Vagina (tissue), 2 donors: ENCODE data around the gene CXCL13. TPM values are rescaled to one million over a fixed set of nuclear protein-coding genes. Genes with fewer than 3 reads are reported as not detected.
"Not testable (repeated sequence)": the region's sequence is repeated elsewhere in the genome, so short reads cannot be mapped to it uniquely, and the experiment has no call there.

Experiments used
- DNase-seq, 2 donors: peaks; one replicate each; pipeline ENCODE4 v3.0.0-alpha.2; 2017; ENCODE audit errors: extremely low spot score in 2 of 2
- H3K27ac ChIP-seq: fragments of 200-600 bp; sonication (generic); one replicate; pipeline ENCODE4 v1.5.1; 2019
- H3K27me3 ChIP-seq: fragments of 200-600 bp; sonication (generic); one replicate; pipeline ENCODE4 v1.5.1; 2019
- H3K36me3 ChIP-seq, 2 donors: fragments of 200-600 bp; sonication (generic); one replicate each; pipeline ENCODE4 v1.5.1; 2017 to 2019
- H3K4me1 ChIP-seq: fragments of 200-600 bp; sonication (generic); one replicate; pipeline ENCODE4 v1.5.1; 2019
- H3K4me3 ChIP-seq, 2 donors: fragments of 200-600 bp; sonication (generic); 1 replicate in 1 of 2; 2 replicates in 1 of 2; pipeline ENCODE4 v1.5.1; 2016 to 2019
- H3K9me3 ChIP-seq: fragments of 200-600 bp; sonication (generic); one replicate; pipeline ENCODE4 v1.5.1; 2019
- CTCF ChIP-seq, 3 experiments: fragments of 450-650 bp in 2 of 3; fragments of 200-600 bp in 1 of 3; sonication (generic) in 1 of 3; IDR thresholded peaks; one replicate each; pipeline ENCODE4 v1.5.1; 2017 to 2019; ENCODE audit warnings: antibody characterized with exemption in 3 of 3, mild to moderate bottlenecking in 2 of 3, moderate library complexity in 2 of 3
- POLR2A ChIP-seq, 2 donors: fragments of 450-650 bp; IDR thresholded peaks; one replicate each; pipeline ENCODE4 v1.6.1; 2017; ENCODE audit warnings: antibody characterized with exemption in 2 of 2, mild to moderate bottlenecking in 2 of 2, moderate library complexity in 2 of 2
- POLR2AphosphoS5 ChIP-seq, 2 donors: sonication (generic); formaldehyde crosslinking; IDR thresholded peaks; one replicate each; pipeline ENCODE4 v1.9.0; 2017; ENCODE audit warnings: antibody characterized with exemption in 2 of 2, mild to moderate bottlenecking in 2 of 2, low read depth in 1 of 2; ENCODE audit not compliant: insufficient read depth in 1 of 2
- intact Hi-C: fragments of 100-400 bp; cut with DNase I; formaldehyde crosslinking; loops from one replicate; pipeline ENCODE4 v1.15.1; 2023
- total RNA-seq: library from RNA; depleted of rRNA; stranded (reverse); fragments of >200 nt; gene quantifications from one replicate; pipeline ENCODE4 v1.2.3, GENCODE V29; 2016

Gene CXCL13
- not detected for total RNA-seq

- Histone ChIP-seq H3K4me3 (no peak within 1 kb of the TSS), H3K36me3 (no peaks in the 10 kb centered on the region), H3K27ac (no peak within 1 kb of the TSS), H3K9me3 (no peaks in the 10 kb centered on the region), H3K4me1 (no peaks in the 10 kb centered on the region), H3K27me3 (no peaks in the 10 kb centered on the region)
- no peak for TF ChIP-seq POLR2A (IDR thresholded peaks at IDR 0.05)
- TF ChIP-seq POLR2AphosphoS5 (IDR thresholded peaks at IDR 0.05; ENCODE audit: insufficient read depth in 1 of 2, low read depth in 1 of 2): no peak
- TF ChIP-seq CTCF (IDR thresholded peaks at IDR 0.05): no peak
- DNase-seq: no peak
- intact Hi-C loops: no loop called here
These were observed at the start of gene CXCL13 for GRCh38 chr4:77605210-77605902. Gene CXCL13, plus strand, starts transcription at chr4:77605820. Its CDS starts 46 bp downstream, at chr4:77605866.

GRCh38 chr4:77560170-77560569 lies 45.5 kb upstream of the CXCL13 start:
- Histone ChIP-seq H3K36me3 (no peaks in the 10 kb centered on the region), H3K27me3 (no peaks in the 10 kb centered on the region), H3K4me1 (no peaks in the 10 kb centered on the region), H3K27ac (no peak overlapping the region), H3K4me3 (no peak overlapping the region), H3K9me3 (no peaks in the 10 kb centered on the region)
- no peak for DNase-seq
- TF ChIP-seq POLR2AphosphoS5 (IDR thresholded peaks at IDR 0.05; ENCODE audit: insufficient read depth in 1 of 2, low read depth in 1 of 2) (no peak), CTCF (IDR thresholded peaks at IDR 0.05) (no peak), POLR2A (IDR thresholded peaks at IDR 0.05) (no peak)
- intact Hi-C loops: no loop called here

- DNase-seq, H3K9me3 ChIP-seq, H3K36me3 ChIP-seq, intact Hi-C loops, H3K4me1 ChIP-seq, H3K27me3 ChIP-seq, H3K27ac ChIP-seq, H3K4me3 ChIP-seq: not testable (repeated sequence)
These were observed 43.9 kb upstream of the CXCL13 start for GRCh38 chr4:77561720-77562119.

- TF ChIP-seq POLR2AphosphoS5 (IDR thresholded peaks at IDR 0.05; ENCODE audit: insufficient read depth in 1 of 2, low read depth in 1 of 2) (peak in 1 of 2 donors; percentile 68), POLR2A (IDR thresholded peaks at IDR 0.05) (no peak)
- Histone ChIP-seq H3K27me3 (no peaks in the 10 kb centered on the region), H3K4me1 (no peaks in the 10 kb centered on the region), H3K27ac (peak overlapping the region; percentile 52), H3K4me3 (no peak overlapping the region), H3K9me3 (no peaks in the 10 kb centered on the region), H3K36me3 (no peaks in the 10 kb centered on the region)
- intact Hi-C loops: no loop called here
- no peak for DNase-seq
These were observed 41.4 kb upstream of the CXCL13 start for GRCh38 chr4:77564231-77564630.

- H3K27me3 ChIP-seq: no peaks in the 10 kb centered on the region
These were observed 39.5 kb upstream of the CXCL13 start for GRCh38 chr4:77566148-77566547.

More at GRCh38 chr4:77566148-77566547, 39.5 kb upstream of the CXCL13 start:
- intact Hi-C loops: no loop called here
- DNase-seq: no peak
- H3K27ac ChIP-seq: no peak overlapping the region
- no peak overlapping the region for H3K4me3 ChIP-seq
- TF ChIP-seq CTCF (IDR thresholded peaks at IDR 0.05): no peak
- no peak for TF ChIP-seq POLR2AphosphoS5 (IDR thresholded peaks at IDR 0.05; ENCODE audit: insufficient read depth in 1 of 2, low read depth in 1 of 2)
- no peak for TF ChIP-seq POLR2A (IDR thresholded peaks at IDR 0.05)
- no peaks in the 10 kb centered on the region for H3K9me3 ChIP-seq
- no peaks in the 10 kb centered on the region for H3K36me3 ChIP-seq
- H3K4me1 ChIP-seq: no peaks in the 10 kb centered on the region
